SK-N-DZ (cell line): ENCODE measurements around the gene PXDN.
"Not testable (repeated sequence)": the region's sequence is repeated elsewhere in the genome, so short reads cannot be mapped to it uniquely, and the experiment has no call there.

Experiments
- DNase-seq: peaks from one replicate; pipeline ENCODE4 v3.0.0-alpha.2; 2015; ENCODE audit warnings: low spot score

PXDN gene

GRCh38 chr2:1740716-1741589, 3.4 kb downstream of the PXDN start:
- DNase-seq: no peak

- no peak for DNase-seq
Observed at GRCh38 chr2:1739961-1740715, 4.2 kb downstream of the PXDN start.

- DNase-seq: no peak
Observed at GRCh38 chr2:1739322-1739957, 4.9 kb downstream of the PXDN start.

DNA sequence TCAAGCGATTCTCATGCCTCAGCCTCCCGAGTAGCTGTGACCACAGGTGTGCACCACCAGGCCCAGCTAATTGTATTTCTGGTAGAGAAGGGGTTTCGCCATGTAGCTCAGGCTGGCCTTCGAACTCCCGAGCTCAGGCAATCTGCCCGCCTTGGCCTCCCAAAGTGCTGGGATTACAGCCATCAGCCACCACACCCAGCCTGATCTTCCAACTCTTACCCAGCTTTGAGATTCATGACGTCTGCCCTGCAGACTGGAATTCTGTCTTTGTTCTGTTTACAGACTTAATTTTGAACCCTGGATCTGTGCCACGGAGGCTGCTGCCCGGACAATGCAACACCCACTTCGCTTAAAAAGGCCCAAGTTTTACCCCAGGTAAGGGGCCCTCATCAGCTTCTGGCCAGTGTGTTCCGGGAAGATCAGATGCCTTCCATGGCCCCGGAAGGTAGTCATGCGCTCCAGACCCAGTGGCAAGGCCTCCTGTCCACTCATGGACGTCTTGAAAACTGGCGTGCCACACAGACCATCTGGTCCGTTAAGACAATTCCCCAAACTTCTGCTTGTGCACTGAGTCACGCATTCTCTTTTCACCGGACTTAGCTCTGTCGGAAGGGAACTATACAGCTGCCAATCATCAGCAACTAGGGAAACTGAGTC, 5.5 kb downstream of the PXDN start:
- DNase-seq: no peak

DNA sequence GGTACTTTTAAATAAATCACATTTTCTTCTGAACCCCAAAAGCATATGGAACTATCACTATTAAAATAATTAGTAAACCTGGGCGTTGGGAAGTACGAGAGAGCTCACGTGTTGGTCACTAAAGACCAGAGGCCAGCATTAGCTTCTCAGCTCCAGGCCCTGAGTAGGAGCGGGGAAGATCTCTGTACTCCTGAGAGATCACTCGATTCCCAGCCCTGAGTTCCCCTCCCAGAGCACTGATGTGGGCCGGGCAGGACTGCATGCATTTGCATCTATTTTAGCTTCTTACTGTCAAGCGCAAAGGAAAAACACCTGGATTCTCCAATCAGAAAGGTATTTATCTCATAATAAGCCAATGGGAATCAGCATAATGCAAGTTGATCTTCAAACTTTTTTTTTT, 6.2 kb downstream of the PXDN start:
- no peak for DNase-seq

GRCh38 chr2:1736997-1737480, 7.3 kb downstream of the PXDN start:
- DNase-seq: peak; percentile 52

- no peak for DNase-seq
Observed at GRCh38 chr2:1736045-1736444, 8.3 kb downstream of the PXDN start.

GRCh38 chr2:1733298-1733697, 11.0 kb downstream of the PXDN start:
- not testable (repeated sequence) for DNase-seq

DNA sequence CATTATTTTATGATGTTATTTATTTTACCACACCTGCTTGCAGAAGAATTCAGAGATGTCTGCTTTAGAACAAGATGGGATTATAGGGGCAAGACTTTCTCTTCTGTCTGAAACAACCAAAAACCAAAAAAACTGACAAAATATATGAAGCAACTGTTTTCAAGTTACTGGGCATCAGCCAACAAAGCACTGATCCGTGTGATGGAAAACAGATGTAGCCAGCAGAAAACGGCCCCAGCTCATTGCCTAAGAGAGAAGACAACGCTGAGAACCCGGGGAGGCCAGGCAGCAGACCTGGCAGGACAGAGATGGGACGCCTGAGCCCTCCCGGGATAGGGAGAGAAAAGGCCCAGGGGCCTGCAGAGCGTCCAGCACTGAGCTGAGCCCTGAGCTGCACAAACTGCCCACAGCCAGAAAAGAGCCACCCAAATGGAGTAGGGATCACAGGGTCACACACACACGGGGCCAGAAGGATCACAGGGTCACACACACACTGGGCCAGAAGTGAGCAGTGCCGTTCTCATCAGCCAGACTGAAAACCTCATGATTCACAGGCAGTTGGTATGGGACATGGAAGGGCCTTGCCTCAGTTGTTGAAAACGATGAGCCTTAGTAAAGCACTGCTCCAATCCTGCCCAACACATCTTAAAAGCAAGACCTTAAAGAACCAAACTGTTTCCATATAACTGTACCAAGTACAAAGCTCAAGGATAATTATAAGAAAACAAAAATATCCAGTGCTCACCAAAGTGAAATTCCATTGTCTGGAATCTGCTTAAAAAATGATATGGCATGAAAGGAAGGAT, 12.1 kb downstream of the PXDN start:
- DNase-seq: peak; percentile 51

DNA sequence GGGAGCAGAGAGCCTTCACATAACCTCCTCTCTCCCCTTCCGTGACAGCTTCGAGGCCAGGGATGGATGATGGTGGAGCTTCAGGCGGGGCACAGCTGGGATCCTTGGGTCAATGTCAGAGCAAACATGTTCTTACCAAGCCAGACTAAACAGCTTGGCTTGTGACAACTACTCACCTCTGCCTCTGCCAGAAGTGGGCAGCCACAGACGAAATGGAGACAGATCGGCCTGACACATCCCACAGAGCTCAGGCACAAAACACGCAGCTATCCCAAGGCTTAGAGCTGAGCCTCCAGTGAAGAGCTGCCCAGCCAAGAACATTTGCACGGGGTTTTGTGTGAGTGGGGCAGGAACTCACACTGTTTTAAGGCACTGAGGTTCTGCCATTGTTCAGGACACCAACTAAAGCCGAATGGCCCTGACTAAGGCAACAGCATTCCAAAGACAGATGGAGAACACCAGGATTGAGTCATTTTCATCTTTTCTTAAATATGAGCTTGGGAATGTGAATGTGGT, 12.8 kb downstream of the PXDN start:
- no peak for DNase-seq

- DNase-seq: no peak
Observed at GRCh38 chr2:1730015-1730927, 14.0 kb downstream of the PXDN start.

DNA sequence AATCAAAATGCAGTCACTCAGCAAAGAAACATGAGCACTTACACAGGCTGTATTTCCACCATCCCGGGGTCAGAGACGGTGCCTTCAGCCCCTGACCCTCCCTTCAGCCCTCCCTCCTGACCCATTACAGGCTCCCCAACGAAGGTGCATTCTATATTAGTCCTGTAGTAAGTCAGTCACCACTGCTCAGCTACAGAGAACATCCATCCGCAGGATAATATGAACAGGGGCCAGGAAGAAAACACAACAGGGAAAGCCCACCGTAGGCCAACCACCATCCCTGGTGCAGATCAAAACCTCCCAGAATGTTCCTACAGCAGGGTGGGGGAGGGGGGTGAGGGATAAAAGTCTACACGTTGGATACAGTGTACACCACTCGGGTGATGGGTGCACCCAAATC, 15.1 kb downstream of the PXDN start:
- DNase-seq: no peak

DNA sequence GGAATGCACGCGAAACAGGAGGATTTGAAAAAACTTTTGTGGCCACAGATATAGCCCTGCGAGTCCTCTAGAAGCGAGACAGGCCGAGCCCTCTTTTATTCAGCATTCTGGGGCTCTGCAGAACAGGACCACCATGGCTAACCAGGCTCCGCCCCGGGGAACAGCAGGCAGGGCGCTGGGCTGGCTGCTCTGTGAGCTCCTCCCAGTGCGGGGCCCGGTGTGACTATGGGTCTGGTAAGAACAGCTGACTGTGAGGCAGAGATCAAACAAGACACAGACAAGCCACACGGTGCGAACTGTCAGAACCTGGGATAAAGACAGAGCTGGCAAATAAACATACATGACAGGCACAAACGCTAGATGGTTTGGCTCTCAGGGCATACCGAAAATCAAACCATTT, 15.5 kb downstream of the PXDN start:
- peak; percentile 75 for DNase-seq

DNA sequence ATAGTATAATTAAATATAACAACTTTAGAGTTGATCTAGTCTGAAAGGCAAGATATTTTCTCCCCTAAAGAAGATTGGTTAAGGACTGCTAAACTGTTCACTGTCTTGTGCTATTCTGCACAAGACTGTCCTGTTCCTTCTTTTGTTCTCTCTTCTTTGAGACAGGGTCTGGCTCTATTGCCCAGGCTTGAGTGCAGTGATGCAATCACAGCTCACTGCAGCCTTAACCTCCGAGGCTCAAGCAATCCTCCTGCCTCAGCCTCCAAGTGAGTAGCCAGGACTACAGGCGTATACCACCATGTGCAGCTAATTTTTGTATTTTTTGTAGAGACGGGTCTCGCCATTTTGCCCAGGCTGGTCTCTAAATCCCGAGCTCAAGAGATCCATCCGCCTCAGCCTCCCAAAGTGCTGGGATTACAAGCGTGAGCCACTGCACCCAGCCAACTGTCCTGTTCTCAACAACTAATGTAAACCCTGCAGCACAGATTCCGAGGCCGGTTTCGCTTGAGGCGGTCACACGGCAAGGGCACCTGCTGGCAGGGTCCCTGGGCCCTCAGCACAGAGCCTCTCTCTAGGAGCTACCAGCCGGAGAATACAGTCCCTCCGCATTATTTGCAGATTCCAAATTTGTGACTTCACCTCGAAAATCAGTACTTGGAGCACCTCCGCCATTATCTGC, 16.4 kb downstream of the PXDN start:
- no peak for DNase-seq

- DNase-seq: no peak
Observed at GRCh38 chr2:1727101-1727771, 17.1 kb downstream of the PXDN start.

DNA sequence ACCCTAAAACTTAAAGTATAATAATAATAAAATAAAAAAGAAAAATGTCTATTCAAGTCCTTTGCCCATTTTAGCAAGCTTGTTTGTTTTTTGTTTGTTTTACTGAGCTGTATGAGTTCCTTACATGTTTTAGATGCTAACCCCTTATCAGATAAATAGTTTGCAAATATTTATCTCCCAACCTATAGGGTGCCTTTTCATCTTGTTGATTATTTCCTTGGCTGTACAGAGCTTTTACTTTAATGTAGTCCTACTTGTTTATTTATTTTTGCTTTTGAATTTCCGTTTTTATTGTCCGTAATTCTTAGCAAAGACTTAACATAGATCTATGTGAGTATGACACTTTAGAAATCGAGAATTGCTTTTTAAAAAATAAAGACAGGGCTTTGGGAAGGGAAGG, 17.8 kb downstream of the PXDN start:
- DNase-seq: no peak

DNA sequence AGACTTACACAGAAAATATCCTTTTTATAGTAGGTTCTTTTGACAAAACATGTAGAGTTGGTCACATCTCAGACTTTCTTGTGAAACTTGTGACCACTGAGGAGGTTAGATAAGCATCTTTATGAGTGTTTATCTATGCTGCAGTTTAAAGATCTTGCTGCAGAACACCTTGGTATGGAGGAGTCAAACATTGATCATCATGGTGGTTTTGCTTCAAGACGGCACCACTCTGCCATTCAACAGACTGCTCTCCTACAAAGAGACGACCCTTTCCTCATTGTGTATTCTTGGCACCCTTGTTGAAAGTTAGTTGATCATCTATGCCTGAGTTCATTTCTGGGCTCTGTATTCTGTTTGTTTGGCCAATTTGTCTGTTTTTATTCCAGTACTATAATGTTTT, 20.0 kb downstream of the PXDN start:
- not testable (repeated sequence) for DNase-seq

DNA sequence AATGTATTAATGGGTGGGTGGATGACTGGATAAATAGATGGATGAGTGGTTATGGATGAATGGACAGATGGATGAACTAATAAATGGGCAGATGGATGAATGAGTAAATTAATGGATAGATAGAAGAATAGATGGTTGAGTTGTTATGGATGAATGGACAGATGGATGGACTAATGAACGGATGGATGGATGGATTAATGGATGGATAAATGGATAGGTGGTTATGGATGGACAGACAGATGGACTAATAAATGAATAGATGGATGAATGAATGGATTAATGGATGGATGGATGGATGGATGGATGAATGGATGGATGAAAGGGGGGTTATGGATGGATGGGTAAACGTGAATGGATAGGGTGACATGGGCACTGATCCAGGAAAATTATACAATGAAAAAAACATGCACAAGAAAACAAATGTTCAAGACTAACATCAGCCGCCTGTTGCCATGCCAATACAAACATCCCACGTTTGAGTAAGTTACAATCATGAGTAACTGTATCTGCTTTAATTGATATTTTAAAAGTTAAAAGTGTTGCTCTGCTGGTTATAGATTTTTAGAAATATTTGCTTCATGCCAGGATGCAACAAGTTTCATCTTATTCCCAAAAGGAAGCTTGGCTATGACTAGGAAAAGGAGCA, 20.8 kb downstream of the PXDN start:
- DNase-seq: no peak
